Endothelial cell of umbilical vein (primary cell): ENCODE measurements around the gene RLN3. TPM values are rescaled to one million over a fixed set of nuclear protein-coding genes. Genes with fewer than 3 reads are reported as not detected.

Source experiments
- BruUV-seq: library from RNA; stranded (reverse); fragments of 400-500 nt; replicated peaks from 2 replicates; lab custom pipeline; 2021; lab: Mats Ljungman, UMichigan
- CTCF ChIA-PET: fragments of 300-600, 350-600 bp; sonication (Branson Sonifier 250); formaldehyde crosslinking; loops from one replicate; lab custom pipeline; 2021; ENCODE audit warnings: antibody characterized with exemption, inconsistent platforms; lab: Charles Lee
- POLR2A ChIA-PET: fragments of 300-600, 350-600 bp; sonication (Branson Sonifier 250); formaldehyde crosslinking; loops from one replicate; lab custom pipeline; 2021; ENCODE audit warnings: antibody characterized with exemption, inconsistent platforms; lab: Charles Lee
- DNase-seq: peaks from one replicate; pipeline ENCODE4 v3.0.0-alpha.2; 2011; ENCODE audit warnings: low read depth, low spot score
- FAIRE-seq: peaks from 2 replicates; lab custom pipeline; 2011; peaks lifted over from hg19 to GRCh38; lab: Jason Lieb, UNC
- H2AFZ ChIP-seq: 2 replicates; pipeline ENCODE4 v1.6.0; 2012; ENCODE audit warnings: low read depth, low read length, control low read depth, inconsistent platforms
- H3K27ac ChIP-seq: 2 replicates; pipeline ENCODE4 v1.5.1; 2011; ENCODE audit warnings: low read depth, mild to moderate bottlenecking, control low read depth, low read length, moderate library complexity; ENCODE audit not compliant: insufficient read depth
- H3K27me3 ChIP-seq, 2 experiments: 2 replicates each; pipeline versions ENCODE4 v1.6.0 to v1.6.1; 2011; ENCODE audit warnings: low read length in 2 of 2, mixed read lengths in 1 of 2; ENCODE audit not compliant: control insufficient read depth in 2 of 2, insufficient read depth in 2 of 2
- H3K36me3 ChIP-seq, 2 experiments: 2 replicates in 1 of 2; 3 replicates in 1 of 2; pipeline ENCODE4 v1.5.1; 2011; ENCODE audit warnings: low read length in 2 of 2, mild to moderate bottlenecking in 1 of 2, moderate library complexity in 1 of 2; ENCODE audit not compliant: control insufficient read depth in 2 of 2, insufficient read depth in 2 of 2; ENCODE audit errors: extremely low read depth in 1 of 2
- H3K4me1 ChIP-seq: 3 replicates; pipeline ENCODE4 v1.5.1; 2011; ENCODE audit warnings: mild to moderate bottlenecking, low read length; ENCODE audit not compliant: control insufficient read depth, insufficient read depth; ENCODE audit errors: extremely low read depth
- H3K4me2 ChIP-seq: 2 replicates; pipeline ENCODE4 v1.6.1; 2011; ENCODE audit warnings: low read length, control low read depth, mixed read lengths; ENCODE audit not compliant: insufficient read depth
- H3K4me3 ChIP-seq, 3 experiments: fragments of 200-600 bp in 1 of 3; sonication (generic), shearing (Covaris generic) in 1 of 3; replicated peaks in 1 of 3; 2 replicates each; pipeline ENCODE4 v1.5.1; 2011 to 2016; ENCODE audit warnings: control low read depth in 3 of 3, low read length in 3 of 3, mild to moderate bottlenecking in 2 of 3, inconsistent platforms in 1 of 3, low read depth in 1 of 3, moderate library complexity in 1 of 3; ENCODE audit not compliant: insufficient read depth in 1 of 3
- H3K79me2 ChIP-seq: 2 replicates; pipeline ENCODE4 v1.6.0; 2012; ENCODE audit warnings: low read length, inconsistent platforms; ENCODE audit not compliant: control insufficient read depth, insufficient read depth
- H3K9ac ChIP-seq: replicated peaks from 2 replicates; pipeline ENCODE3; 2011; ENCODE audit warnings: low read length, control low read depth; ENCODE audit not compliant: insufficient read depth; ENCODE audit errors: extremely low read depth
- H3K9me1 ChIP-seq: replicated peaks from 3 replicates; pipeline ENCODE4 v1.6.0; 2011; ENCODE audit warnings: mild to moderate bottlenecking, low read length; ENCODE audit not compliant: control insufficient read depth, insufficient read depth; ENCODE audit errors: extremely low read depth
- H3K9me3 ChIP-seq: replicated peaks from 2 replicates; pipeline ENCODE4 v1.5.1; 2012; ENCODE audit warnings: low read length, inconsistent platforms; ENCODE audit not compliant: control insufficient read depth, insufficient read depth
- H4K20me1 ChIP-seq: replicated peaks from 2 replicates; pipeline ENCODE3; 2011; ENCODE audit warnings: mild to moderate bottlenecking, low read length; ENCODE audit not compliant: control insufficient read depth, insufficient read depth; ENCODE audit errors: extremely low read depth
- EZH2 ChIP-seq: IDR thresholded peaks from 2 replicates; pipeline ENCODE4 v1.6.1; 2012; ENCODE audit warnings: borderline replicate concordance, low read depth, mild to moderate bottlenecking, moderate library complexity, low read length, inconsistent platforms; ENCODE audit not compliant: severe bottlenecking
- FOS ChIP-seq: IDR thresholded peaks from 2 replicates; pipeline ENCODE4 v1.6.1; 2011; ENCODE audit warnings: mild to moderate bottlenecking, low read length, moderate library complexity, borderline replicate concordance; ENCODE audit not compliant: insufficient read depth
- GATA2 ChIP-seq: IDR thresholded peaks from 2 replicates; pipeline ENCODE4 v1.7.0; 2011; ENCODE audit warnings: low read depth, mild to moderate bottlenecking, moderate library complexity, mixed read lengths, low read length; ENCODE audit not compliant: insufficient read length, insufficient read depth
- JUN ChIP-seq: IDR thresholded peaks from 2 replicates; pipeline ENCODE4 v1.6.1; 2011; ENCODE audit warnings: borderline replicate concordance, low read depth; ENCODE audit not compliant: insufficient read length, insufficient read depth
- MYC ChIP-seq: IDR thresholded peaks from one replicate; pipeline ENCODE4 v1.6.1; 2011; ENCODE audit warnings: mild to moderate bottlenecking, low read depth, low read length
- POLR2A ChIP-seq: IDR thresholded peaks from 2 replicates; pipeline ENCODE4 v1.6.1; 2012; ENCODE audit warnings: low read depth, mild to moderate bottlenecking, control low read depth, low read length
- POLR2AphosphoS5 ChIP-seq: IDR thresholded peaks from 2 replicates; pipeline ENCODE4 v1.6.1; 2012; ENCODE audit warnings: low read depth, mild to moderate bottlenecking, control low read depth, low read length, moderate library complexity; ENCODE audit not compliant: insufficient read depth
- dilution Hi-C: fragments of 300-500 bp; cut with MboI; formaldehyde crosslinking; loops from one replicate; pipeline ENCODE4 v1.15.0; 2019; ENCODE audit warnings: low sequenced_read_pairs; ENCODE audit not compliant: extremely low pct_ligation_motif_present
- intact Hi-C: fragments of 100-400 bp; cut with micrococcal nuclease; formaldehyde crosslinking; loops from one replicate; pipeline ENCODE4 v1.10.0; 2022
- polyA plus RNA-seq, 4 experiments: library from polyadenylated mRNA; depleted of rRNA in 3 of 4; stranded (reverse) in 3 of 4; unstranded in 1 of 4; fragments of >200 nt; gene quantifications; 2 replicates each; pipeline versions ENCODE4 v1.2.1 to v1.2.3, GENCODE V29; 2011 to 2012; ENCODE audit warnings: missing spikeins in 1 of 4
- total RNA-seq: library from RNA; stranded (reverse); gene quantifications from 2 replicates; pipeline ENCODE4 v1.2.3, GENCODE V29; 2021
- TF ChIP-seq, protein P1 (sequence below), 2 donors: IDR thresholded peaks; 1 replicate in 1 of 2; 2 replicates in 1 of 2; pipeline ENCODE4 v1.5.1; 2011; ENCODE audit warnings: low read length in 2 of 2, mild to moderate bottlenecking in 2 of 2, moderate library complexity in 2 of 2, control low read depth in 1 of 2, inconsistent platforms in 1 of 2, low read depth in 1 of 2; ENCODE audit not compliant: insufficient read depth in 1 of 2; ENCODE audit errors: extremely low read depth in 1 of 2
- TF ChIP-seq, protein P2 (sequence below): IDR thresholded peaks from 2 replicates; pipeline ENCODE4 v1.6.1; 2011; ENCODE audit not compliant: insufficient read depth, insufficient read length

Gene RLN3
- total and polyA plus RNA-seq, 2 donors (not counting 3 experiments of a cell fraction or from before 2014, with no cell fraction given) = not detected

DNA sequence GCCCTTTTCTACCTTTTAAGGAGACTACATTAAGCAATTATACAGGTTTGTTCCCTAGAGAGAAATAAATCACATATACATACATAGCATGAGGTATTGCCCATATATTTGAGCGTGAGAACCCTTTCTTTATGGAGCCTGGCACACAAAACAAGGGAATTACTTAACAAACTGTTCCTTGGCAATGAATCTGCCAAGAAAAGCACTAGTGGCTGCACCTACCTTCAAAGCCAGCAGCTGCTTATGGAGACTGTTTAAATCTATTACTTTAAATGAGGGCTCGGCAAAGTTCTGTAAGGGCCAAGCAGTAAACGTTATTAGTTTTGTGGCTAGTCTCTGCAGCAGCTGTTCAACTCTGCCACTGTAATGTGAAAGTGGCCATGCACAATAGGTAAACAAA, 28.9 kb upstream of the RLN3 start:
- CTCF ChIA-PET = interaction anchor here (1.0 to 1.2 kb wide), 3 partner anchors 12 to 43 kb away, joined by 3 to 4 read pairs (median 3); partner anchors contain the start of gene IL27RA
- H3K4me1 ChIP-seq = peaks cover 4% of the 10 kb centered on the region
- H3K9me1 ChIP-seq = no peaks in the 10 kb centered on the region
- no peak overlapping the region for H3K4me3 ChIP-seq
- BruUV-seq = no TSS peak
- H4K20me1 ChIP-seq = no peaks in the 10 kb centered on the region
- H3K9ac ChIP-seq = no peak overlapping the region
- peaks cover 0 to 7% of the 10 kb centered on the region in 2 experiments for H3K36me3 ChIP-seq
- no peaks in the 10 kb centered on the region for H3K9me3 ChIP-seq
- H3K4me2 ChIP-seq = no peak overlapping the region
- dilution Hi-C loops = no loop called here
- intact Hi-C loops = no loop called here
- FAIRE-seq (no peak), DNase-seq (no peak)
- POLR2A ChIA-PET = no interaction called here
- H2AFZ ChIP-seq = no peak overlapping the region
- H3K27ac ChIP-seq = no peak overlapping the region
- H3K27me3 ChIP-seq = no peaks in the 10 kb centered on the region
- TF ChIP-seq, protein P1, sequence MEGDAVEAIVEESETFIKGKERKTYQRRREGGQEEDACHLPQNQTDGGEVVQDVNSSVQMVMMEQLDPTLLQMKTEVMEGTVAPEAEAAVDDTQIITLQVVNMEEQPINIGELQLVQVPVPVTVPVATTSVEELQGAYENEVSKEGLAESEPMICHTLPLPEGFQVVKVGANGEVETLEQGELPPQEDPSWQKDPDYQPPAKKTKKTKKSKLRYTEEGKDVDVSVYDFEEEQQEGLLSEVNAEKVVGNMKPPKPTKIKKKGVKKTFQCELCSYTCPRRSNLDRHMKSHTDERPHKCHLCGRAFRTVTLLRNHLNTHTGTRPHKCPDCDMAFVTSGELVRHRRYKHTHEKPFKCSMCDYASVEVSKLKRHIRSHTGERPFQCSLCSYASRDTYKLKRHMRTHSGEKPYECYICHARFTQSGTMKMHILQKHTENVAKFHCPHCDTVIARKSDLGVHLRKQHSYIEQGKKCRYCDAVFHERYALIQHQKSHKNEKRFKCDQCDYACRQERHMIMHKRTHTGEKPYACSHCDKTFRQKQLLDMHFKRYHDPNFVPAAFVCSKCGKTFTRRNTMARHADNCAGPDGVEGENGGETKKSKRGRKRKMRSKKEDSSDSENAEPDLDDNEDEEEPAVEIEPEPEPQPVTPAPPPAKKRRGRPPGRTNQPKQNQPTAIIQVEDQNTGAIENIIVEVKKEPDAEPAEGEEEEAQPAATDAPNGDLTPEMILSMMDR (IDR thresholded peaks at IDR 0.05; ENCODE audit: extremely low read depth in 1 of 2, insufficient read depth in 1 of 2, low read depth in 1 of 2, low read length in 2 of 2) = no peak
- TF ChIP-seq FOS (no peak), POLR2AphosphoS5 (no peak), POLR2A (no peak), GATA2 (no peak), JUN (no peak), MYC (no peak), EZH2 (no peak)
- TF ChIP-seq, protein P2, sequence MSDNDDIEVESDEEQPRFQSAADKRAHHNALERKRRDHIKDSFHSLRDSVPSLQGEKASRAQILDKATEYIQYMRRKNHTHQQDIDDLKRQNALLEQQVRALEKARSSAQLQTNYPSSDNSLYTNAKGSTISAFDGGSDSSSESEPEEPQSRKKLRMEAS = no peak
- peaks cover 5% of the 10 kb centered on the region for H3K79me2 ChIP-seq
